GM19239 (cell line): ENCODE measurements around the gene MEGF11.

Experiments used
- DNase-seq: peaks from one replicate; pipeline ENCODE4 v3.0.0; 2011; ENCODE audit warnings: low spot score; ENCODE audit not compliant: insufficient read length
- FAIRE-seq: peaks from 2 replicates; lab custom pipeline; 2011; peaks lifted over from hg19 to GRCh38; lab: Jason Lieb, UNC

Gene MEGF11

GRCh38 chr15:66046326-66046725, 207.2 kb downstream of the MEGF11 start:
- FAIRE-seq (no peak), DNase-seq (no peak)

GRCh38 chr15:66045542-66045941, 208.0 kb downstream of the MEGF11 start:
- FAIRE-seq, result no peak
- no peak for DNase-seq

GRCh38 chr15:66044837-66045236, 208.7 kb downstream of the MEGF11 start:
- no peak for DNase-seq
- FAIRE-seq, result no peak

GRCh38 chr15:66043264-66043663, 210.3 kb downstream of the MEGF11 start:
- no peak for FAIRE-seq
- no peak for DNase-seq

- FAIRE-seq, result no peak
- no peak for DNase-seq
Measured at GRCh38 chr15:66042624-66043023, 210.9 kb downstream of the MEGF11 start.

GRCh38 chr15:66041276-66041675, 212.3 kb downstream of the MEGF11 start:
- FAIRE-seq, result no peak
- no peak for DNase-seq

GRCh38 chr15:66040211-66040892, 213.2 kb downstream of the MEGF11 start:
- FAIRE-seq, result no peak

GRCh38 chr15:66039117-66039871, 214.3 kb downstream of the MEGF11 start:
- DNase-seq (no peak), FAIRE-seq (no peak)

More at GRCh38 chr15:66040211-66040892, 213.2 kb downstream of the MEGF11 start:
- DNase-seq, result no peak

GRCh38 chr15:66038387-66039116, 215.0 kb downstream of the MEGF11 start:
- DNase-seq (no peak), FAIRE-seq (no peak)

- FAIRE-seq (no peak), DNase-seq (no peak)
Measured at GRCh38 chr15:66036859-66037258, 216.7 kb downstream of the MEGF11 start.

- DNase-seq (no peak), FAIRE-seq (no peak)
Measured at GRCh38 chr15:66035901-66036300, 217.6 kb downstream of the MEGF11 start.

GRCh38 chr15:66033143-66033542, 220.4 kb downstream of the MEGF11 start:
- FAIRE-seq (no peak), DNase-seq (no peak)

GRCh38 chr15:66032006-66032405, 221.5 kb downstream of the MEGF11 start:
- no peak for FAIRE-seq
- DNase-seq, result no peak

- no peak for DNase-seq
Measured at GRCh38 chr15:66030650-66031049, 222.9 kb downstream of the MEGF11 start.

GRCh38 chr15:66029650-66030049, 223.9 kb downstream of the MEGF11 start:
- FAIRE-seq, result no peak
- DNase-seq, result no peak

More at GRCh38 chr15:66030650-66031049, 222.9 kb downstream of the MEGF11 start:
- FAIRE-seq, result no peak

- no peak for DNase-seq
- FAIRE-seq, result no peak
Measured at GRCh38 chr15:66027268-66027805, 226.2 kb downstream of the MEGF11 start.

- no peak for FAIRE-seq
Measured at GRCh38 chr15:66025972-66026371, 227.6 kb downstream of the MEGF11 start.

GRCh38 chr15:66025015-66025452, 228.5 kb downstream of the MEGF11 start:
- FAIRE-seq (no peak), DNase-seq (no peak)

More at GRCh38 chr15:66025972-66026371, 227.6 kb downstream of the MEGF11 start:
- no peak for DNase-seq

GRCh38 chr15:66024116-66024515, 229.4 kb downstream of the MEGF11 start:
- no peak for FAIRE-seq

GRCh38 chr15:66023311-66023972, 230.1 kb downstream of the MEGF11 start:
- DNase-seq, result no peak
- no peak for FAIRE-seq

More at GRCh38 chr15:66024116-66024515, 229.4 kb downstream of the MEGF11 start:
- no peak for DNase-seq
